Measurements from ENCODE around the gene FAM151A. TPM values are rescaled to one million over a fixed set of nuclear protein-coding genes. Genes with fewer than 3 reads are reported as not detected.

FAM151A gene
- total RNA-seq, 1 donor from 2014 or later, result not detected

- Mint-ChIP-seq H3K9me3 (ENCODE audit: unreplicated experiment) (no peaks in the 10 kb centered on the region), H3K4me3 (ENCODE audit: unreplicated experiment) (no peak overlapping the region), H3K27me3 (ENCODE audit: unreplicated experiment) (no peaks in the 10 kb centered on the region), H3K36me3 (ENCODE audit: unreplicated experiment) (no peaks in the 10 kb centered on the region), H3K4me1 (ENCODE audit: unreplicated experiment) (peaks cover 6% of the 10 kb centered on the region), H3K27ac (ENCODE audit: unreplicated experiment) (no peak overlapping the region)
- DNase-seq (ENCODE audit: extremely low spot score, unreplicated experiment), result no peak
- TF ChIP-seq, protein P1, sequence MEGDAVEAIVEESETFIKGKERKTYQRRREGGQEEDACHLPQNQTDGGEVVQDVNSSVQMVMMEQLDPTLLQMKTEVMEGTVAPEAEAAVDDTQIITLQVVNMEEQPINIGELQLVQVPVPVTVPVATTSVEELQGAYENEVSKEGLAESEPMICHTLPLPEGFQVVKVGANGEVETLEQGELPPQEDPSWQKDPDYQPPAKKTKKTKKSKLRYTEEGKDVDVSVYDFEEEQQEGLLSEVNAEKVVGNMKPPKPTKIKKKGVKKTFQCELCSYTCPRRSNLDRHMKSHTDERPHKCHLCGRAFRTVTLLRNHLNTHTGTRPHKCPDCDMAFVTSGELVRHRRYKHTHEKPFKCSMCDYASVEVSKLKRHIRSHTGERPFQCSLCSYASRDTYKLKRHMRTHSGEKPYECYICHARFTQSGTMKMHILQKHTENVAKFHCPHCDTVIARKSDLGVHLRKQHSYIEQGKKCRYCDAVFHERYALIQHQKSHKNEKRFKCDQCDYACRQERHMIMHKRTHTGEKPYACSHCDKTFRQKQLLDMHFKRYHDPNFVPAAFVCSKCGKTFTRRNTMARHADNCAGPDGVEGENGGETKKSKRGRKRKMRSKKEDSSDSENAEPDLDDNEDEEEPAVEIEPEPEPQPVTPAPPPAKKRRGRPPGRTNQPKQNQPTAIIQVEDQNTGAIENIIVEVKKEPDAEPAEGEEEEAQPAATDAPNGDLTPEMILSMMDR (IDR thresholded peaks at IDR 0.05), result no peak
These were observed 58.8 kb downstream of the FAM151A start for GRCh38 chr1:54564312-54565112.

DNA sequence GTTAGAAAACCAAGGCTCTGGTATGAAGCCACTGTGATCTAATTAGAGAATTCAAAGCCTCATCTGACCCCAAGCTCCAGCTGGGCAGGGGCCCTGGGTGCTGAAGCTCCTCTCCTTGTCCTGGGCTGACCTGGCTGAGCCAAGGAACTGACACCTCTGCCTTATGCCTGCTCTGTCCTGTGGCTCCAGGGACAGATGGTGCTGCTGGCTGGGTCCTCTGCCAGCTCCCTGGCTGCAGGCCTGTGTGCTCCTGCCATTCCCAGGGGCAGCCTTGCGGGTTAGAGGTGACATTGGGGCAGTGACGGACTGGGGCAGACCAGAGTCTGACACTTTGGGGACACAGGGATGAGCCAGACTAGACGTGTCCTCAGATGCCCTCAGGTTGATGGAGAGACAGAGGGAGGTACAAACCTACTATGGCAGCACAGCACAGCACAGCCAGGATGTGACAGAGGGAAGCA, 63.5 kb downstream of the FAM151A start:
- H3K4me3 Mint-ChIP-seq (ENCODE audit: unreplicated experiment), result no peak overlapping the region
- H3K27ac Mint-ChIP-seq (ENCODE audit: unreplicated experiment), result no peak overlapping the region
- no peaks in the 10 kb centered on the region for H3K4me1 Mint-ChIP-seq (ENCODE audit: unreplicated experiment)
- no peak for DNase-seq (ENCODE audit: extremely low spot score, unreplicated experiment)
- no peaks in the 10 kb centered on the region for H3K36me3 Mint-ChIP-seq (ENCODE audit: unreplicated experiment)
- peaks cover 4% of the 10 kb centered on the region for H3K27me3 Mint-ChIP-seq (ENCODE audit: unreplicated experiment)
- TF ChIP-seq, protein P1 (IDR thresholded peaks at IDR 0.05), result no peak
- peaks cover 9% of the 10 kb centered on the region for H3K9me3 Mint-ChIP-seq (ENCODE audit: unreplicated experiment)

Other genes with a start within 250 kb of the FAM151A start
- 56.4 and 68.1 TPM in 2 replicates for gene SSBP3, start 217.1 kb downstream of the FAM151A start, total RNA-seq
- gene ACOT11, start 75.3 kb downstream of the FAM151A start, total RNA-seq, result 0.24 and 0.35 TPM in 2 replicates
- 0.11 TPM in 1 of 2 replicates, not detected in the other for gene MROH7, start 18.3 kb upstream of the FAM151A start, total RNA-seq
- 14.4 and 16.6 TPM in 2 replicates for gene TTC4, start 92.3 kb upstream of the FAM151A start, total RNA-seq
- 4.4 and 5.5 TPM in 2 replicates for gene PARS2, start 141.0 kb upstream of the FAM151A start, total RNA-seq
- gene TTC22, start 177.8 kb upstream of the FAM151A start, total RNA-seq, result not detected in 2 replicates

All from osteocyte (in vitro differentiated cells).